Renal pelvis (tissue), 4 donors: ENCODE data around the gene NAA10. TPM values are rescaled to one million over a fixed set of nuclear protein-coding genes. Genes with fewer than 3 reads are reported as not detected.

Experiments used
- DNase-seq: peaks from one replicate; pipeline ENCODE4 v3.0.0-alpha.2; 2013
- polyA plus RNA-seq, 3 donors: library from polyadenylated mRNA; unstranded; fragments of 120-200 nt; gene quantifications; one replicate each; pipeline ENCODE4 v1.2.1, GENCODE V29; 2013; ENCODE audit not compliant: insufficient read length in 3 of 3

The NAA10 gene
- polyA plus RNA-seq, 3 donors: 79.4 to 80.9 (median 79.6) TPM

GRCh38 chrX:153885968-153886903, 48.6 kb downstream of the NAA10 start, which contains the start of gene L1CAM:
Gene L1CAM, minus strand, starts transcription at chrX:153886173. Its CDS starts 10,337 bp downstream, at chrX:153875836.
- DNase-seq: no peak

- no peak for DNase-seq
Measured at GRCh38 chrX:153885208-153885787, 49.5 kb downstream of the NAA10 start.

GRCh38 chrX:153884590-153884989, 50.2 kb downstream of the NAA10 start:
- DNase-seq: no peak

GRCh38 chrX:153884136-153884535, 50.7 kb downstream of the NAA10 start:
- DNase-seq: no peak

GRCh38 chrX:153883163-153883843, 51.5 kb downstream of the NAA10 start:
- no peak for DNase-seq

- DNase-seq: no peak
Measured at GRCh38 chrX:153882557-153882956, 52.3 kb downstream of the NAA10 start.

- no peak for DNase-seq
Measured at GRCh38 chrX:153882086-153882498, 52.7 kb downstream of the NAA10 start.

GRCh38 chrX:153881281-153881680, 53.6 kb downstream of the NAA10 start:
- DNase-seq: no peak

- DNase-seq: no peak
Measured at GRCh38 chrX:153880440-153880815, 54.4 kb downstream of the NAA10 start.

GRCh38 chrX:153879741-153880439, 54.9 kb downstream of the NAA10 start:
- no peak for DNase-seq

Other genes starting within 250 kb of the NAA10 start
- 10 to 100 TPM; 61.9 to 79.5 (median 63.5) TPM for gene SLC6A8, start 247.1 kb downstream of the NAA10 start, polyA plus RNA-seq
- 100 to 1,000 TPM; 190 to 210 (median 196) TPM for gene BCAP31, start 210.7 kb downstream of the NAA10 start, polyA plus RNA-seq
- gene ABCD1, start 210.2 kb downstream of the NAA10 start, polyA plus RNA-seq: 10 to 100 TPM in 1 of 3 donors, 1 to 10 TPM in 2; 8.5 to 11.0 (median 9.7) TPM
- 1 to 10 TPM; 1.1 to 1.8 (median 1.8) TPM for gene PLXNB3, start 170.8 kb downstream of the NAA10 start, polyA plus RNA-seq
- 1 to 10 TPM; 1.2 to 2.7 (median 1.5) TPM for gene SRPK3, start 154.0 kb downstream of the NAA10 start, polyA plus RNA-seq
- gene IDH3G, start 140.7 kb downstream of the NAA10 start, polyA plus RNA-seq: 100 to 1,000 TPM in 1 of 3 donors, 10 to 100 TPM in 2; 87.3 to 103 (median 90.1) TPM
- gene SSR4, start 140.4 kb downstream of the NAA10 start, polyA plus RNA-seq: 100 to 1,000 TPM; 156 to 181 (median 168) TPM
- gene PDZD4, start 104.5 kb downstream of the NAA10 start, polyA plus RNA-seq: 10 to 100 TPM in 2 of 3 donors, 1 to 10 TPM in 1; 8.4 to 12.0 (median 11.7) TPM
- gene L1CAM, start 48.9 kb downstream of the NAA10 start, polyA plus RNA-seq: 10 to 100 TPM; 54.8 to 71.6 (median 56.3) TPM
- gene AVPR2, start 30.4 kb downstream of the NAA10 start, polyA plus RNA-seq: 1 to 10 TPM; 1.8 to 5.9 (median 2.4) TPM
- 10 to 100 TPM; 34.2 to 44.8 (median 40.7) TPM for gene ARHGAP4, start 8.8 kb downstream of the NAA10 start, polyA plus RNA-seq
- 10 to 100 TPM; 24.6 to 26.5 (median 24.7) TPM for gene RENBP, start 9.6 kb upstream of the NAA10 start, polyA plus RNA-seq
- gene HCFC1, start 36.8 kb upstream of the NAA10 start, polyA plus RNA-seq: 10 to 100 TPM; 47.2 to 58.4 (median 51.1) TPM
- gene TMEM187, start 37.7 kb upstream of the NAA10 start, polyA plus RNA-seq: 10 to 100 TPM in 1 of 3 donors, 1 to 10 TPM in 2; 5.9 to 11.7 (median 8.8) TPM
- gene IRAK1, start 84.9 kb upstream of the NAA10 start, polyA plus RNA-seq: 10 to 100 TPM; 64.1 to 67.7 (median 64.2) TPM
- 10 to 100 TPM; 30.7 to 38.5 (median 33.7) TPM for gene MECP2, start 162.7 kb upstream of the NAA10 start, polyA plus RNA-seq
- not detected for gene OPN1LW, start 209.2 kb upstream of the NAA10 start, polyA plus RNA-seq
- not detected for gene OPN1MW, start 247.6 kb upstream of the NAA10 start, polyA plus RNA-seq